NCI-H2227 (cell line): ENCODE results near the gene FAHD1.
"Not testable (repeated sequence)": the region's sequence is repeated elsewhere in the genome, so short reads cannot be mapped to it uniquely, and the experiment has no call there.

Experiments
- DNase-seq: peaks from one replicate; lab custom pipeline; 2025; ENCODE audit not compliant: unreplicated experiment; lab: John Stamatoyannopoulos, UW

The FAHD1 gene

DNA sequence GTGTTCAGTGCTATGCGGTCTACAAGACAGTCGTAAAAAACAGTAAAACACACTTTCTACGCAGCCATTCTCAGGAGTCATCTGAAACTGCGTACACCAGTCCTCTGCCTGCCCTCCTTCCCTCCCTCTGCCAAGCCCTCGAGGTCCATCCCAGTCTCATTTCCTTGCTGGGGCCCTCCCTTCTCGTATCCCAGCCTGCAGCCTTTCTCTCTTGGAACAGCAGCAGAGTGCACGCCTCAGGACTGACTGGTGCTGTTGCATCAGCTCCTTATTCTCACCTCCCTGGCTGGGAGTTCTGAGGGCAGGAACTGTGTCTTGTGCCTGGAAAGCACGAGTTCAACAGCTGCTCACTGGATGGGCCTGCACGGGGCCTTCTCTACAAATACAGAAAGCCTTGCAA is 12.5 kb downstream of the FAHD1 start:
- DNase-seq: no peak

DNA sequence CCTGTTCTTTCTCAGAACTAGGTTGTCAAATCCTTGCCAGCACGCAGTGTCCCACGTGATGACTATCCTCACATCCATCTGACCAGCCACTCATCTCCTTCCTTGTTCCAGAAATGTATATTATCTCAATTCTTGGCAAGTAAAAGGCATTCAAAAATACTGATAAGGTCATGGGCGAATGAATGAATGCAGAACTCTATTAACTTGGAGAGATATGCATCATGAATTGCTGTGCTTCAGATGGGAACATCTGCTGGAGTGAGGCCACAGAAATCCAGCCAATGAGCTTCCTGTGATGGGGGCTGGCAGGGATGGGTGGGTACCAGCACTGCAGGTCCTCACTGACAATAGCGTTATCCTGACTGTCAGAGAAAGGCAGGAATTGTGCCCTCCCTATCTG is 19.0 kb downstream of the FAHD1 start:
- DNase-seq: no peak

DNA sequence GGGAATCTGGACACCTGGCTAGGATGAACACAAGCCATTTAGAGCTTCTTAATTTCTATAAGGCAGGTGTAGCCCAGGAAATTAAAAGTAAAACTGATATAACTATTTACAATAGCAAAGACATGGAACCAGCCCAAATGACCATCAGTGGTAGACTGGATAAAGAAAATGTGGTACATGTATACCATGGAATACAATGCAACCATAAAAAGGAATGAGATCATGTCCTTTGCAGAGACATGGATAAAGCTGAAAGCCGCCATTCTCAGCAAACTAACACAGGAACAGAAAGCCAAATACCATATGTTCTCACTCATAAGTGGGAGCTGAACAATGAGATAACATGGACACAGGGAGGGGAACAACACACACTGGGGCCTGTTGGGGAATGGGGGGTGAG is 19.4 kb downstream of the FAHD1 start:
- no peak for DNase-seq

DNA sequence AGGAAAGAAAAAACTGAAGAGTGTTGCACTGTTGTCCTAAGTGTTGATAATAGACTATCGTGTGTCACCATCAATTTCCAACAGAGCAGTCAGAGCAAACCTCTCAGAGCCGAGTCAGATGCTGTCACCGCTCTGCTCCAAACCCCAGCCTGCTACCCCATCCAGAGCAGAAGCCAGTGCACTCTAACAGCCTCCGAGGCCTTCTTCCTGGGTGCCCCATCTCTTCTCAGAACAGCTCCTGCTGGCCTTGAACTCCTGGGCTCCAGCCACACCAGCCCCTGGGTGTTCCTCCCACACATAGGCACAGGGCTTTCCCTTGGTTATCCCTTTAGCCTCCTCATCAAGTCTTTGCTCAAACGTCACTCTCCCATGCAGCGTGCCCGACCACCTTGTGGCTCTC is 24.0 kb downstream of the FAHD1 start:
- no peak for DNase-seq

DNA sequence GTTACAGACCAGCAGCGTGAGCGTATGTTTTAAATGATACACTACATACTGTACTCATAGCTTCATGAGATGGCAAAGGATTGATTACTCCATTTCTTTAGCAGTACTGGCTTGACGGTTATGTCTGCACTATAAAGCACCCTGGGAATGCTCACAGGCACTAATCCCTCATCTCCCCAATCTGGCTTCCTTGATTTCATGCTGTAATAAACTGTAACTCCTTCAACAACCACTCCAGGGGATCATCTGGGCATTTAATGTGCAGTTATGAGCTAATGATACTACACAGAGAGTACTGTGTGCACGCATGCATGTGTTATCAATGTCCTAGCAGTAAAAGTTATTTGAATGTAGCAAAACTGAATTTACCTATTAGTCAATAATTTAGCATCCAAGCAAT is 24.8 kb downstream of the FAHD1 start:
- DNase-seq: no peak

DNA sequence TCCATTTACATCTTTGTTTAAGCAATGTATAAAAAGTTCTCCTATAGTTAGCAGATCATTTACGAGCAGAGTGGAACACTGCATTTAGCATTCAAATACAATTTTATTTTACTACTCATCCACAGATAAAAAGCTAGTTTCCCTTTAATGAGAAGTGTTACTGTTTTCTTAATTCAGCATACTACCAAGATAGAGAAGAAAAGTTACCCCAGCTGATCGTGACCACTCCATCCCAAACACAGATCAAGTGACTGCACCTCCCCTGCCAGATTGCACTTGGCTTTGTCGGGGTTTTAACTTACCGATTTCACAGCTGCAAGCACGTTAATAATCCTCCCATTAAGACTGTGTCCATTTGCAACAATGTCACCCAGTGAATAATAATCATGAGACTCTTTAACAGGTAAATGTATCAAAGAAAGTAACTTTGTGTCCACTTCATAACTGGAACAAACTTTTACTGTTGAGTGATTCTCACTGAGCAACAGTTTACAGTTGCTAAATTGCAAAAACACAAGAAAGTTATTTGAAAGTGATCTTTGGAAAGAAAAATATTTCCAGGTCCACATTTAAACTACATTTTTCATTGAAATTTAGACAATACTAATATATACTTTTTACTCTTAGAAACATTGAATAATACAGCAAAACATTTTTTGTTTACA is 30.6 kb downstream of the FAHD1 start:
- no peak for DNase-seq

DNA sequence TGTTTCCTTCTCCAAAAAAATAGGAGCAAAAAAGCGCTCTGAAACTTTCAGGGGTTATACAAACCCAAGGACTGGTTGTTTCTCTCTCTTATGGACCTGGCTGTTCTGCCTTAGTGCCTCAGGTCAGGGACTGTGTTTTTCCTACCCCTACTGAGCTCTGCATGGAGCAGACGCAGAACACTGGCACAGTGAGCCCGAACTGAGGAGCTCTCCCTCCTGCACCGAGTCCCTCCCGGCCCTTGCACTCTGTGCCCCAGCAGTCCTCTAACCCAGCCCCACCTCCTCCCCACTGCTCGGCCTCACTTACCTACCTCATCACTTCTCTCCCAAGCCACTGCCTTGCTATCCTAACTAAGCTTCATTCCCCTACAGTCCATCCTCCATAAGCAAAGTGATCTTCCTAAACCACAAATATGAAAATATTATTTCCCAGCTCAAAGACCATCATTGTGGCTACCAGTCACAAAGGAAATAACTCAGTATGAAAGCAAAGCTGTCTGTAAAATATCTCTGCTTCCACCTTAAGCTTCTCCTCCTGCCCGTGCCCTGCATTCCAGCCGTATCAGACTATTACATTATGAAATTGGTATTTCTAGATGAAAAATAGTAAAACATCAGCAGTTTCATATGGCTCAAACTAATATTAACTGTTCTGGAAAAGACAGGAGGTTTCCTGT is 31.3 kb downstream of the FAHD1 start:
- DNase-seq: no peak

DNA sequence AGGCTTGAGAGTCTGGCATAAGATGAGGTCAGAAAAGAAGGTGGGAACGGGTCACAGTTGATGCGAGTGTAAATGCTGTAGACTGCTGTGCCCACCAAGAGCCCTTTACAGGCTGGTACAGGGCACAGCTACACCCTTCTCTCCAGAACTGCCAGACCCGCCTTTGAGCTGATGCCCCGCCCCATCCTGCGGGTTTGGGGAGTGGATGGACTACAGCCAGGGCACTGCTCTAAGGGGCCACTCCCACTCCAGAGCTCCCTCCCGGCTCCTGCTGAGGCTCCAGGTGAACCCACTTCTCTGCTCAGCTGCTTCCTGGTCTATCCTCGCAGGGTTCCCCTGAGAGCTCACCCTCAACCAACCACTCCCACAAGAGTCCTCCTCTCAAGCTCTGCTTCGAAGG is 32.6 kb downstream of the FAHD1 start:
- DNase-seq: no peak

DNA sequence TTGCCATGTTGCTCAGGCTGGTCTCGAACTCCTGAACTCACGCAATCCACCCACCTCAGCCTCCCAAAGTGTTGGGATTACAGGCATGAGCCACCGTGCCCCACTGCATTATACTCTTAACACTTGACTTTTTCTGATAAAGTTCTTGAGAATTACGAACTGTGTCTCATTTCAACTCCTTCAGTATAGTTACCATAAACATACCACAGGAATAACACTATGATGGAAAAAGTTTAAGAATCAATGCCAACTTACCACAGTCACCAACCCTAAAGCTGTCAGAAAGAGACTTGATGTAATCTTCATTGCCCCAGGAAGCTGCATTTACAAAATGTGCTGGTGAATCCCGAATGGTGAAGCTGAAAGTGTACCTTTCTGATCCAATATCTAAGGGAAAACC is 34.7 kb downstream of the FAHD1 start:
- no peak for DNase-seq

DNA sequence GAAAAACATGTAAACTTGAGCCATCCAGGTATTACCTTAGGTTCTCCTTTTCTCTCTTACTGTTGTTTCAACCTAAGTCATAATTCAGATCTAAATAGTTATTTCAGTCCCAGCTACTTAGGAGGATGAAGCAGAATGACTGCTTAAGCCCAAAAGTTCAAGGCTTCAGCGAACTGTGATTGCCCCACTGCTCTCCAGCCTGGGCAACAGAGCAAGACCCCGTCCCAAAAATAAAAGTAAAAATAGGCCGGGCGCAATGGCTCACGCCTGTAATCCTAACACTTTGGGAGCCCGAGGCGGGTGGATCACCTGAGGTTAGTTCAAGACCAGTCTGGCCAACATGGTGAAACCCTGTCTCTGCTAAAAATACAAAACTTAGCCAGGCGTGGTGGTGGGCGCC is 35.4 kb downstream of the FAHD1 start:
- DNase-seq: no peak

DNA sequence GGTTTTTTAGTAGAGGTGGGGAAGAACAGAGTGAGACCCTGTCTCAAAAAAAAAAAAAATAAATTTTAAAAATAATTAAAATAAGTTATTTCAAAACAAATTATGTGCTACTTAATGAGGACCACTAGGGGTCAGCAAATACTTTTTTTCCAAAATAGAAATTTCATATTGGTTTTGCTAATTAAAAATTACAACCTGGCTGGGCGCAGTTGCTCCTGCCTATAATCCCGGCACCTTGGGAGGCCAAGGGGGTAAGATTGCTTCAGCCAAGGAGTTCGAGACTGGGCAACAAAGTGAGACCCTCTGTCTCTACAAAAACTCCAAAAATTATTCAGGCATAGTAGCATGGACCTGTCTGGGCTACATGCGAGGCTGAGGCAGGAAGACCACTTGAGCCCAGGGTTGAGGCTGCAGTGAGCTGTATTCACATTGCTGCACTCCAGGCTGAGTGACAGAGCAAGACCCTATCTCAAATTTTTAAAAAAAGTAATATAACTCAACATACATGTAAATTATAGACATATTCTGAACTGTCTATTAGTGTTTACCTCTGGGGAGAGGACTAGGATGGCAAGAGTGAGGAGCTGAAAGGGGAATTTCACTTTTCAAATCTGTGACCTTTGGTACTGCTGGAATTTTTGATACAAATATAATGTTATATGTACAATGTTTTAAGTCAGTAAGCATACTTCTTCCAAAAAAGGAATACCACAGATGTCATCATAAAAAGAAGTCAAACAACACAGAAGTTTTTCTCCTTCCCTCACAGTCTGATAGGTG is 36.9 kb downstream of the FAHD1 start:
- no peak for DNase-seq

DNA sequence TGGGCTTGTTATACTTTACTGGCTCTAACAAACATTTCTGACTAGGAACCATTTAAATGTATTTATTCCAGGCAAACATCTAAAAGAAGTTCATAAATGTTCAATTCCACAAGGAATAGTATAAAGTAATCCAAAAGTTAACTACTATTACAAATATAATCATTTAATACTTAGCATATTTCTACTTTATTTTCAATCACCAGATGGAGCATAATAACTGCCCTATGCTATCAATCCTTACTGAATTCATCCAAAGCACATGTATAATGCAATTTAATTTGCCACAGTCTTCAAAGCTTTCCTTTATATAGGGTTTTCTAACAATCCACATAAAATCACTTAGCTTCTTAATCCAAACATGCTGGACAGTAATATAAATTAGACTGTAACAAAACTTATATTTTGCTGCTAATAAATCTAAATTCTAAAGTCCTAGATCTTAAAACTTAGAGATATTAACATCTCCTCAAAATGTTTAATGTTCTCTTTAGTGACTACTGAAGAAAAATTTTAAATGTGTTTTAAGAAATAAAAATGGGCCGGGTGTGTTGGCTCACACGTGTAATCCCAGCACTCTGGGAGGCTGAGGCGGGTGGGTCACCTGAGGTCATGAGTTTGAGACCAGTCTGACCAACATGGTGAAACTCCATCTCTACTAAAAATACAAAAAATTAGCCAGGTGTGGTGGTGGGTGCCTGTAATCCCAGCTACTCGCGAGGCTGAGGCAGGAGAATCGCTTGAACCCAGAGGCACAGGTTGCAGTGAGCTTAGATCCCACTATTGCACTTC is 39.1 kb downstream of the FAHD1 start:
- no peak for DNase-seq

DNA sequence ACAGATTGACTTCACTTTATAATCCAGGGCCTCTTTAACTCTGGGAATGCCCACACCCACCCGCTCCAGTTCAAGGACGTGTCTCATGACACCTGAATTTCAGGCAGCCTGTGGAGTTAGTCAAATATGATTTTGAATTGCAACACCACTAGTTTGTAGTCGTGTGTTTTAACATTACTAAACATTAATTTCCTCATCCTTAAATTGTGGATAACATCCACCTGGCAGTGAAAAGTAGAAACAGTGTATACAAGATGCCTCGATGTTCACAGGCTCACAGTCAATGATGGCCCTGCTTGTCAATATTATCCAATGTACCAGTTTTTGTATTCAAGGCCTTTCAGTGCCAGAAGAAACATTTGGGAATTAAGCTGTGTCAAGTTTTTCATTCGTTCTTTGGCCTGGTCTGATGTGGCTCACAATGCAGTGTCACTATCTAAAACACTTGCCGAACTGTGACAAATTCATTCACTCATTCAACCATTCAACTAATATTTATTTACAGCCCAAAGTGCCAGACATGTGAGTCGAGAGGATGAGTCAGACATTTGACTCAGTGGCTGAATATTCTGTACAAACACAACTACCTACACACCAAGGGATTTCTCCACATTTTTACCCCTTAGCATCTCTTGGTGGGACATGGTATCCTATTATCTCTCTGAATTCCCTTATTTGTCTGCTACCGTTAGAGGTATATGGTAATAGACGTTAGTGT is 43.5 kb downstream of the FAHD1 start:
- DNase-seq: no peak

DNA sequence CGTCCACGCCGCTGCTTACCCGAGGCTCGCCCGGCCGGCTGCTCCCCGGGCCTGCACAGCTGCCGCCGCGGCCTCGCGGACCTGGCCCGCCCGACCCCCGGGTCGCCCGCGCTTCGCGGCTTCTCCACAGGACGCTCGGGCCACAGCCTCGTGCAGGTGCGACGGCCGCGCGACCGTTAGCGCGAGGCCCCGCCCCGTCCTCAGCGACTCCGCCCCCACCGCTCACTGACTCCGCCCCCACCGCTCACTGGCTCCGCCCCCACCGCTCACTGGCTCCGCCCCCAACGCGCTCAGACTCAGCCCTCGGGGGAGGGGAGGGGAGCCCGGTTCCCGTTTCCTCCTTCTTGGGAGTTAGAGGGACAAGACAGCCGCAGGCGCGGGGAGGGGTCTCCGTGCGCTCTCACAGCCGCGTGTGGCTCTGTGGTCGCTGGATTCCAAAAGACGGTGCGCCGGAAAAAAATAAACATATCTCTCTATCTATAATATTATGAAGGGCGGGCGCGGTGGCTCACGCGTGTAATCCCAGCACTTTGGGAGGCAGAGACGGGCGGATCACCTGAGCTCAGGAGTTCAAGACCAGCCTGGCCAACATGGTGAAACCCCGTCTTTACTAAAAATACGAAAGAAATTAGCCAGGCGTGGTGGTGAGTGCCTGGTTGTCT is 45.1 kb downstream of the FAHD1 start, which contains the start of gene MEIOB:
Gene MEIOB, minus strand, starts transcription at position 191 of the 662 bp plus-strand sequence. CDS start 3,989 bp downstream, outside the sequence.
- DNase-seq: peak; percentile 86

DNA sequence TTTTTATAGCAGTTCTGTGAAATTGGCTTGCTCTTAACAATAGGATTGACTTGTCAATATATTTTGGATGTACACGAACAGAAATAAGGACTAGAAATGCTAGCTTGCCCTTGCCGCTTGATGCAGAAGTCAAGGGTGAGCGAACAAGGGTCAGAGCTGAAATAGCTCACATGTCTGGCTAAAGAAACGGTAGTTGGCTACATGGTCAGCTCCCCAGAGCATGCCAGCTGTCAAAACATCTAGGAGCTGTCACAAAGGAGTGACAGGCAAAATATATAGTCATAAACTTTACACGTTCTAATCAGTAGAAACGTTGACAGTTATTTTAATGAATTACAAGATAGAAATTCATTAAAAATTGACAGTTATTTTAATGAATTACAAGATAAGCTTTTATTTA is 47.8 kb downstream of the FAHD1 start:
- DNase-seq: no peak

DNA sequence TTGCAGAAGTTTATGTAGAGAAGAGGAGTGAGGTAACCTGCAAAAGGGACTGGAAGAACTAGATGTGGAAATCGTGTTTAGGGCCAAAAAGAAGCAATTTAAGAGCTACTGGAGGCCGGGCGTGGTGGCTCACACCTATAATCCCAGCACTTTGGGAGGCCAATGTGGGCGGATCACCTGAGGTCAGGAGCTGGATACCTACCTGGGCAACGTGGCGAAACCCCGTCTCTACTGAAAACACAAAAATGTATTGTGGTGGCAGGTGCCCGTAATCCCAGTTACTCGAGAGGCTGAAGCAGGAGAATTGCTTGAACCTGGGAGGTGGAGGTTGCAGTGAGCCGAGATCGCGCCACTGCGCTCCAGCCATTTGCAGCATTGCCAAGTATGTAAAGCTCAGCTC is 49.1 kb downstream of the FAHD1 start:
- DNase-seq: not testable (repeated sequence)

DNA sequence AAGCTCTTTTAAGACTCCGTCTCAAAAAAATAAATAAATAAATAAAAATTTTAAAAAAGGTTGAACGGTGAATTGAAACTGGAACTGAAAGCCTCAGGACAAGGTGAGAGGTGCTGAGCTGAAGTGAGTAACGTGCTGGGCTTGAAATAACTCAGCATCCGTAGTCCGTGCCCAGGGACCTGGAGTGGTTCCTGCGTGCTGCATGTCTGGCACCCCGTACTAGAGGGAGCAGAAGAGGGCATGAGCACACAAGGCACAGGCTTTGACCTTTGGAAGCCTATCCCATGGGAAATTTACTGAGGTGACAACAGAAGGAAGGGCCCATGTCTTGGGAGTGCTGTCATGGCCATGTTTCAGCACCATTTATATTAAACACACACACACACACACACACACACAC is 49.5 kb downstream of the FAHD1 start:
- DNase-seq: no peak

DNA sequence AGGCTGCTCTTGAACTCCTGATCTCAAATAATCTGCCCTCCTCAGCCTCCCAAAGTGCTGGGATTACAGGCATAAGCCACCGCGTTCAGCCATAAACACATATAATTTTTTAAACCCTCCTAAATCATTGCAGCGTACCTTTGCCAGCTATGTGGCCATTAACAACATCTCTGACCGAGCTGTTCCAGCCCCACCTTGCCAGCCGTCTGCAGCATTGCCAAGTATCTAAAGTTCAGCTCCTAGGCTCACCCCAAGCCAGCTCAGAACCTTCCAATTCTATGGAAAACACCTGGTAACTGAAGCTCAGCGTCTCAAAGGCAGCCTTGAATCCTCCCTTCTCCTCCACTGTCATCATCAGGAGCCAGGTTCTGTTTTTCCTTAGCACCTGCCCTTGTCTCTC is 50.1 kb downstream of the FAHD1 start:
- DNase-seq: no peak

DNA sequence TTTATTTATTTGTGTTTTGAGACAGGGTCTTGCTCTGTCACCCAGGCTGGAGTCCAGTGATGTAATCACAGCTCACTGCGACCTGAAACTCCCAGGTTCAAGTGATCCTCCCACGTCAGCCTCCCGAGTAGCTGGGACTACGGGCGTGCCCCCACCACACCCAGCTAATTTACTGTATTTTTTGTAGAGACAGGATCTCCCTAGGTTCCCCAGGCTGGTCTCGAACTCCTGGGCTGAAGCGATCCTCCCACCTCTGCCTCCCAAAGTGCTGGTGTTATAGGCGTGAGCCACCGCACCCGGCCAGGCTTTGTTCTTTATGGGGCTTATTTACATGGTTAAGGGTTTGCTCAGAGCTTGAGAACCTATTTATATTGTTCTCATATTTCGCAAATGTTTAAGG is 50.8 kb downstream of the FAHD1 start:
- DNase-seq: no peak

DNA sequence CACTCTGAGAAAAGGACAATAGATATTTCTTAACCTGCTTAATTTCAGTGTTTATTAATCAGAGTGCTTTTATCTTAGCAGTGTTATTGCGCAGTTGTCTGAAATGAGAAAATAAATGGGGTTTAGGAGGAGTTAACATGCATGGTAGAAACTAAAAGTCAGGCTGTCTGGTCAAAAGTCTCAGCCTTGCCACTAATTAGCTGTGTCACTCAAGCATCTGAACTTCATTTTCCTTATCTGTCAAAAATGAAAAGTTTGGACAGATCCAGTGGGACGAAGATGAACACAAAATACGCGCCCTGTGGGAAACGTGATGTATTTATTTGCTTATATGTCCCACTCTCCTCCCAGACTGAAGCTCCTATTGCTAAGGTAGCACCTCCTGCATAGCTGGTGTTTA is 51.2 kb downstream of the FAHD1 start:
- no peak for DNase-seq
